A549 (cell line): ENCODE data around the gene RDH11.

Experiments used
- BHLHE40 ChIP-seq: IDR thresholded peaks from 2 replicates; pipeline ENCODE4 v1.6.1; 2012; ENCODE audit warnings: low read depth, low read length, inconsistent platforms
- CHD2 ChIP-seq: fragments of 150-350 bp; IDR thresholded peaks from 2 replicates; pipeline ENCODE4 v1.6.1; 2014; ENCODE audit warnings: low read length; ENCODE audit not compliant: partially characterized antibody
- ESRRA ChIP-seq: fragments of 150-350 bp; IDR thresholded peaks from 2 replicates; pipeline ENCODE4 v1.6.1; 2014; ENCODE audit warnings: mild to moderate bottlenecking, low read length, borderline replicate concordance
- FOXS1 ChIP-seq: fragments of 250-450 bp; sonication (Bioruptor Pico); IDR thresholded peaks from 2 replicates; pipeline ENCODE4 v1.5.0; 2020; ENCODE audit warnings: mild to moderate bottlenecking, moderate library complexity
- MAZ ChIP-seq: fragments of 150-350 bp; IDR thresholded peaks from 2 replicates; pipeline ENCODE4 v1.6.1; 2014; ENCODE audit warnings: antibody characterized with exemption, low read depth, low read length, borderline replicate concordance
- MYC ChIP-seq: IDR thresholded peaks from 2 replicates; pipeline ENCODE4 v1.6.1; 2012; ENCODE audit warnings: mild to moderate bottlenecking, inconsistent platforms, low read length, improper control_type of control experiment, borderline replicate concordance
- NPAS2 ChIP-seq: fragments of 250-450 bp; sonication (Bioruptor Pico); IDR thresholded peaks from 2 replicates; pipeline ENCODE4 v1.8.0; 2022; ENCODE audit warnings: mild to moderate bottlenecking, moderate library complexity, borderline replicate concordance
- POLR2A ChIP-seq: IDR thresholded peaks from 2 replicates; pipeline ENCODE4 v1.6.1; 2012; ENCODE audit warnings: mild to moderate bottlenecking, low read length
- RAD21 ChIP-seq, 2 experiments: fragments of >200 bp in 1 of 2; sonication (Bioruptor Twin) in 1 of 2; formaldehyde crosslinking in 1 of 2; IDR thresholded peaks in 1 of 2; conservative IDR thresholded peaks in 1 of 2; 2 replicates in 1 of 2; 3 replicates in 1 of 2; pipeline ENCODE4 v1.6.1; 2012 to 2018; ENCODE audit warnings: inconsistent platforms in 1 of 2
- RFX5 ChIP-seq: fragments of 450-650 bp; IDR thresholded peaks from 2 replicates; pipeline ENCODE4 v1.7.1; 2014; ENCODE audit warnings: antibody characterized with exemption, mild to moderate bottlenecking, moderate library complexity
- SMC3 ChIP-seq: fragments of >200 bp; sonication (Bioruptor Twin); formaldehyde crosslinking; IDR thresholded peaks from 3 replicates; pipeline ENCODE4 v1.6.1; 2018; ENCODE audit warnings: inconsistent platforms
- TF ChIP-seq, protein P1 (sequence below): fragments of 200-600 bp; sonication (generic); IDR thresholded peaks from 2 replicates; pipeline ENCODE4 v1.6.1; 2016; ENCODE audit warnings: antibody characterized with exemption, mild to moderate bottlenecking, moderate library complexity
- TF ChIP-seq, protein P2 (sequence below): fragments of >200 bp; sonication (Bioruptor Twin); formaldehyde crosslinking; IDR thresholded peaks from 3 replicates; pipeline ENCODE4 v1.5.1; 2016
- TF ChIP-seq, protein P3 (sequence below): fragments of >200 bp; sonication (Bioruptor Twin); formaldehyde crosslinking; IDR thresholded peaks from 3 replicates; pipeline ENCODE4 v1.6.1; 2016

DNA sequence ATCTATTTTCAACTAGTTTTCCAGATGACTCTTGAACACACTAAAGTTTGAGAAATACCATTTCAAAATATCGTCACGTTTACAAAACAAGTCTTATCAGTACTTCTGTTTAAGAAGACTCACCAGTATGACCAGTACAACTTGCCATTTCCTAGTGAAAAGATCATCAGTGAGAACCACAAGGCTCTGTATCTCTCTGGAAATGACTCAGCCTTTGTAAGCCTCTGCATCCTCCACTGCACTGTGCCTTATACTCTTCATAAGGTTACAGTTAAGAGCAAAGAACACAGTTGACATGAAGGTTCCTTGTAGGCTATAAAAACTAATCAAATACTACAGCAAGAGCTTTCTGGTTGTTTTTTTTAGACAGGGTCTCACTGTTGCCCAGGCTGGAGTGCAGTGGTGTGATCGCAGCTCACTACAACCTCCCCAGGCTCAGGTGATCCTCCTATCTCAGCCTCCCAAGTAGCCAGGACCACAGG is 15.4 kb downstream of the RDH11 start:
- TF ChIP-seq MYC = no peak
- TF ChIP-seq, protein P1, sequence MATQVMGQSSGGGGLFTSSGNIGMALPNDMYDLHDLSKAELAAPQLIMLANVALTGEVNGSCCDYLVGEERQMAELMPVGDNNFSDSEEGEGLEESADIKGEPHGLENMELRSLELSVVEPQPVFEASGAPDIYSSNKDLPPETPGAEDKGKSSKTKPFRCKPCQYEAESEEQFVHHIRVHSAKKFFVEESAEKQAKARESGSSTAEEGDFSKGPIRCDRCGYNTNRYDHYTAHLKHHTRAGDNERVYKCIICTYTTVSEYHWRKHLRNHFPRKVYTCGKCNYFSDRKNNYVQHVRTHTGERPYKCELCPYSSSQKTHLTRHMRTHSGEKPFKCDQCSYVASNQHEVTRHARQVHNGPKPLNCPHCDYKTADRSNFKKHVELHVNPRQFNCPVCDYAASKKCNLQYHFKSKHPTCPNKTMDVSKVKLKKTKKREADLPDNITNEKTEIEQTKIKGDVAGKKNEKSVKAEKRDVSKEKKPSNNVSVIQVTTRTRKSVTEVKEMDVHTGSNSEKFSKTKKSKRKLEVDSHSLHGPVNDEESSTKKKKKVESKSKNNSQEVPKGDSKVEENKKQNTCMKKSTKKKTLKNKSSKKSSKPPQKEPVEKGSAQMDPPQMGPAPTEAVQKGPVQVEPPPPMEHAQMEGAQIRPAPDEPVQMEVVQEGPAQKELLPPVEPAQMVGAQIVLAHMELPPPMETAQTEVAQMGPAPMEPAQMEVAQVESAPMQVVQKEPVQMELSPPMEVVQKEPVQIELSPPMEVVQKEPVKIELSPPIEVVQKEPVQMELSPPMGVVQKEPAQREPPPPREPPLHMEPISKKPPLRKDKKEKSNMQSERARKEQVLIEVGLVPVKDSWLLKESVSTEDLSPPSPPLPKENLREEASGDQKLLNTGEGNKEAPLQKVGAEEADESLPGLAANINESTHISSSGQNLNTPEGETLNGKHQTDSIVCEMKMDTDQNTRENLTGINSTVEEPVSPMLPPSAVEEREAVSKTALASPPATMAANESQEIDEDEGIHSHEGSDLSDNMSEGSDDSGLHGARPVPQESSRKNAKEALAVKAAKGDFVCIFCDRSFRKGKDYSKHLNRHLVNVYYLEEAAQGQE = no peak
- TF ChIP-seq, protein P2, sequence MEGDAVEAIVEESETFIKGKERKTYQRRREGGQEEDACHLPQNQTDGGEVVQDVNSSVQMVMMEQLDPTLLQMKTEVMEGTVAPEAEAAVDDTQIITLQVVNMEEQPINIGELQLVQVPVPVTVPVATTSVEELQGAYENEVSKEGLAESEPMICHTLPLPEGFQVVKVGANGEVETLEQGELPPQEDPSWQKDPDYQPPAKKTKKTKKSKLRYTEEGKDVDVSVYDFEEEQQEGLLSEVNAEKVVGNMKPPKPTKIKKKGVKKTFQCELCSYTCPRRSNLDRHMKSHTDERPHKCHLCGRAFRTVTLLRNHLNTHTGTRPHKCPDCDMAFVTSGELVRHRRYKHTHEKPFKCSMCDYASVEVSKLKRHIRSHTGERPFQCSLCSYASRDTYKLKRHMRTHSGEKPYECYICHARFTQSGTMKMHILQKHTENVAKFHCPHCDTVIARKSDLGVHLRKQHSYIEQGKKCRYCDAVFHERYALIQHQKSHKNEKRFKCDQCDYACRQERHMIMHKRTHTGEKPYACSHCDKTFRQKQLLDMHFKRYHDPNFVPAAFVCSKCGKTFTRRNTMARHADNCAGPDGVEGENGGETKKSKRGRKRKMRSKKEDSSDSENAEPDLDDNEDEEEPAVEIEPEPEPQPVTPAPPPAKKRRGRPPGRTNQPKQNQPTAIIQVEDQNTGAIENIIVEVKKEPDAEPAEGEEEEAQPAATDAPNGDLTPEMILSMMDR = no peak
- TF ChIP-seq MAZ = no peak
- TF ChIP-seq RFX5 = no peak
- no peak for TF ChIP-seq POLR2A
- no peak for TF ChIP-seq RAD21 (conservative IDR thresholded peaks at IDR 0.05 in 1 of 2, IDR thresholded peaks at IDR 0.05 in 1 of 2)
- TF ChIP-seq SMC3 = no peak
- TF ChIP-seq BHLHE40 = no peak
- no peak for TF ChIP-seq ESRRA
- no peak for TF ChIP-seq CHD2
- TF ChIP-seq FOXS1 (CRISPR knock-in tag) = no peak
- TF ChIP-seq NPAS2 (CRISPR knock-in tag) = no peak
- TF ChIP-seq, protein P3, sequence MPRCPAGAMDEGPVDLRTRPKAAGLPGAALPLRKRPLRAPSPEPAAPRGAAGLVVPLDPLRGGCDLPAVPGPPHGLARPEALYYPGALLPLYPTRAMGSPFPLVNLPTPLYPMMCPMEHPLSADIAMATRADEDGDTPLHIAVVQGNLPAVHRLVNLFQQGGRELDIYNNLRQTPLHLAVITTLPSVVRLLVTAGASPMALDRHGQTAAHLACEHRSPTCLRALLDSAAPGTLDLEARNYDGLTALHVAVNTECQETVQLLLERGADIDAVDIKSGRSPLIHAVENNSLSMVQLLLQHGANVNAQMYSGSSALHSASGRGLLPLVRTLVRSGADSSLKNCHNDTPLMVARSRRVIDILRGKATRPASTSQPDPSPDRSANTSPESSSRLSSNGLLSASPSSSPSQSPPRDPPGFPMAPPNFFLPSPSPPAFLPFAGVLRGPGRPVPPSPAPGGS = no peak
